ENCODE results near the gene RARS1. TPM values are rescaled to one million over a fixed set of nuclear protein-coding genes. Genes with fewer than 3 reads are reported as not detected.

RARS1 gene
- total RNA-seq, 2 donors from 2014 or later, result 98.9 to 109 TPM

GRCh38 chr5:168449166-168449565, 37.1 kb upstream of the RARS1 start:
- Histone ChIP-seq H3K27ac (ENCODE audit: low read depth, low read length) (no peak overlapping the region), H3K9me3 (ENCODE audit: control insufficient read depth, low read length) (no peaks in the 10 kb centered on the region), H3K4me1 (ENCODE audit: control insufficient read depth, insufficient read depth, low read length) (no peaks in the 10 kb centered on the region), H3K9ac (ENCODE audit: extremely low read depth, low read length, poor library complexity, severe bottlenecking) (no peak overlapping the region), H3K36me3 (ENCODE audit: control insufficient read depth, insufficient read depth, low read length) (no peaks in the 10 kb centered on the region), H3K4me3 (ENCODE audit: low read length) (no peak overlapping the region), H3K27me3 (ENCODE audit: control insufficient read depth, insufficient read depth, low read length, poor library complexity, severe bottlenecking) (no peaks in the 10 kb centered on the region)
- H3K27me3 Mint-ChIP-seq (ENCODE audit: insufficient read depth), result no peaks in the 10 kb centered on the region
- H3K9me3 Mint-ChIP-seq, result no peaks in the 10 kb centered on the region
- H3K36me3 Mint-ChIP-seq (ENCODE audit: low read depth), result peaks cover 8% of the 10 kb centered on the region
- no peak for TF ChIP-seq CTCF (conservative IDR thresholded peaks at IDR 0.05)
- WGBS, 2 experiments (ENCODE audit: insufficient coverage in 1 of 2, insufficient read length in 1 of 2), result 94 to 98% methylated on average over 2 of the region's 2 CpGs
- no peak for DNase-seq
- H3K4me3 Mint-ChIP-seq, result no peak overlapping the region
- no peak overlapping the region for H3K27ac Mint-ChIP-seq
- no peaks in the 10 kb centered on the region for H3K4me1 Mint-ChIP-seq

- Mint-ChIP-seq H3K27ac (no peak overlapping the region), H3K36me3 (ENCODE audit: low read depth) (peaks cover 13% of the 10 kb centered on the region), H3K27me3 (ENCODE audit: insufficient read depth) (no peaks in the 10 kb centered on the region), H3K9me3 (no peaks in the 10 kb centered on the region), H3K4me1 (peaks cover 5% of the 10 kb centered on the region), H3K4me3 (no peak overlapping the region)
- 91 to 92% methylated on average over 3 of the region's 3 CpGs for WGBS, 2 experiments (ENCODE audit: insufficient coverage in 1 of 2, insufficient read length in 1 of 2)
- no peaks in the 10 kb centered on the region for H3K9me3 ChIP-seq (ENCODE audit: control insufficient read depth, low read length)
- H3K27me3 ChIP-seq (ENCODE audit: control insufficient read depth, insufficient read depth, low read length, poor library complexity, severe bottlenecking), result no peaks in the 10 kb centered on the region
- DNase-seq, result no peak
- H3K4me3 ChIP-seq (ENCODE audit: low read length), result no peak overlapping the region
- no peaks in the 10 kb centered on the region for H3K36me3 ChIP-seq (ENCODE audit: control insufficient read depth, insufficient read depth, low read length)
- TF ChIP-seq CTCF (conservative IDR thresholded peaks at IDR 0.05), result no peak
- no peaks in the 10 kb centered on the region for H3K4me1 ChIP-seq (ENCODE audit: control insufficient read depth, insufficient read depth, low read length)
- H3K9ac ChIP-seq (ENCODE audit: extremely low read depth, low read length, poor library complexity, severe bottlenecking), result no peak overlapping the region
- no peak overlapping the region for H3K27ac ChIP-seq (ENCODE audit: low read depth, low read length)
These were observed 34.7 kb upstream of the RARS1 start for GRCh38 chr5:168451565-168451964.

DNA sequence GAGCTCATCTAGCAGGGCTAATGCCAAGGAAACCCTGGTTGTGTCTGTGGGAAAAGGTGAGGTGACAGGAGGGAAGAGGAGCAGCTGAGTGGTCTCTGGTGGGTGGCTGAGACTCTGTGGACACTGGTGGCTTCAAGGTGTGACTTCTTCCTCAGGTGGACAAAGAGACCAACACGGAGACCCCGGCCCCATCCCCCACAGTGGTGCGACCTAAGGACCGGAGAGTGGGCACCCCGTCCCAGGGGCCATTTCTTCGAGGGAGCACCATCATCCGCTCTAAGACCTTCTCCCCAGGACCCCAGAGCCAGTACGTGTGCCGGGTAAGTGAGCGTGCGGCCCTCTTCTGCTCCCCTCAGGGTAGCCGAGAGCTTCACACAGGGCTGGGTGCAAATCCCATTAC, 31.1 kb upstream of the RARS1 start:
- H3K4me3 ChIP-seq (ENCODE audit: low read length), result no peak overlapping the region
- no peak for DNase-seq
- H3K9me3 Mint-ChIP-seq, result no peaks in the 10 kb centered on the region
- H3K27ac ChIP-seq (ENCODE audit: low read depth, low read length), result no peak overlapping the region
- peaks cover 5% of the 10 kb centered on the region for H3K4me1 Mint-ChIP-seq
- no peaks in the 10 kb centered on the region for H3K4me1 ChIP-seq (ENCODE audit: control insufficient read depth, insufficient read depth, low read length)
- H3K9me3 ChIP-seq (ENCODE audit: control insufficient read depth, low read length), result no peaks in the 10 kb centered on the region
- 91 to 96% methylated on average over 11 to 12 of the region's 12 CpGs for WGBS, 2 experiments (ENCODE audit: insufficient coverage in 1 of 2, insufficient read length in 1 of 2)
- no peak overlapping the region for H3K9ac ChIP-seq (ENCODE audit: extremely low read depth, low read length, poor library complexity, severe bottlenecking)
- no peak overlapping the region for H3K27ac Mint-ChIP-seq
- peaks cover 34% of the 10 kb centered on the region for H3K36me3 Mint-ChIP-seq (ENCODE audit: low read depth)
- no peak for TF ChIP-seq CTCF (conservative IDR thresholded peaks at IDR 0.05)
- H3K27me3 Mint-ChIP-seq (ENCODE audit: insufficient read depth), result no peaks in the 10 kb centered on the region
- no peaks in the 10 kb centered on the region for H3K27me3 ChIP-seq (ENCODE audit: control insufficient read depth, insufficient read depth, low read length, poor library complexity, severe bottlenecking)
- no peak overlapping the region for H3K4me3 Mint-ChIP-seq
- peaks cover 13% of the 10 kb centered on the region for H3K36me3 ChIP-seq (ENCODE audit: control insufficient read depth, insufficient read depth, low read length)

Data from endodermal cell (in vitro differentiated cells).